Lower lobe of right lung (tissue), 2 donors: ENCODE results near the gene CWC22. TPM values are rescaled to one million over a fixed set of nuclear protein-coding genes. Genes with fewer than 3 reads are reported as not detected.

Experiments used
- ATAC-seq, 2 donors: fragments of 200-7000 bp; cut with Tn5 transposase; one replicate each; pipeline ENCODE4 v1.9.1; 2020 to 2022; ENCODE audit warnings: mild to moderate bottlenecking in 2 of 2, moderate library complexity in 2 of 2
- DNase-seq: peaks from one replicate; pipeline ENCODE4 v3.0.0-alpha.2; 2020
- H3K27ac ChIP-seq: fragments of 200-600 bp; one replicate; pipeline ENCODE4 v1.8.0; 2022
- H3K27me3 ChIP-seq: fragments of 200-600 bp; one replicate; pipeline ENCODE4 v1.8.0; 2022; ENCODE audit warnings: low read depth
- H3K36me3 ChIP-seq: fragments of 200-600 bp; one replicate; pipeline ENCODE4 v1.8.0; 2022; ENCODE audit warnings: mild to moderate bottlenecking
- H3K4me1 ChIP-seq: fragments of 200-600 bp; one replicate; pipeline ENCODE4 v1.8.0; 2022
- H3K4me3 ChIP-seq: fragments of 200-600 bp; one replicate; pipeline ENCODE4 v1.8.0; 2022; ENCODE audit warnings: mild to moderate bottlenecking
- H3K9me3 ChIP-seq: fragments of 200-600 bp; one replicate; pipeline ENCODE4 v1.8.0; 2022
- CTCF ChIP-seq: fragments of 200-600 bp; IDR thresholded peaks from one replicate; pipeline ENCODE4 v1.8.0; 2022; ENCODE audit warnings: antibody characterized with exemption, mild to moderate bottlenecking
- intact Hi-C: fragments of 100-400 bp; cut with DNase I; formaldehyde crosslinking; loops from one replicate; pipeline ENCODE4 v1.11.0; 2022
- total RNA-seq: library from RNA; stranded (reverse); fragmentation: NEBNext Ultra II Directional; extraction: Animal tissue kit (Norgen Biotek cat#: 25700); gene quantifications from one replicate; pipeline ENCODE4 v1.2.1, GENCODE V29; 2021
- donor health status: DM: no; HTN: yes; CAD: no; lungs with severe emphysema.

CWC22 gene
- total RNA-seq, 1 donor from 2014 or later, result 17.5 TPM

GRCh38 chr2:179909845-179910734 is 97.0 kb downstream of the CWC22 start:
- no peak for TF ChIP-seq CTCF
- Histone ChIP-seq H3K9me3 (no peaks in the 10 kb centered on the region), H3K27ac (no peak overlapping the region), H3K27me3 (no peaks in the 10 kb centered on the region), H3K4me1 (no peaks in the 10 kb centered on the region), H3K4me3 (no peak overlapping the region), H3K36me3 (no peaks in the 10 kb centered on the region)
- ATAC-seq (no peak), DNase-seq (no peak)
- intact Hi-C loops, result no loop called here

- H3K4me3 ChIP-seq, result no peak overlapping the region
- no peak for TF ChIP-seq CTCF
- no peak overlapping the region for H3K27ac ChIP-seq
- H3K36me3 ChIP-seq, result no peaks in the 10 kb centered on the region
- no peaks in the 10 kb centered on the region for H3K9me3 ChIP-seq
- intact Hi-C loops, result no loop called here
- no peaks in the 10 kb centered on the region for H3K4me1 ChIP-seq
- ATAC-seq (no peak), DNase-seq (no peak)
- no peaks in the 10 kb centered on the region for H3K27me3 ChIP-seq
These were observed 106.4 kb downstream of the CWC22 start for GRCh38 chr2:179900655-179901054.

- DNase-seq (no peak), ATAC-seq (no peak)
- TF ChIP-seq CTCF, result no peak
- Histone ChIP-seq H3K36me3 (no peaks in the 10 kb centered on the region), H3K4me1 (no peaks in the 10 kb centered on the region), H3K9me3 (no peaks in the 10 kb centered on the region), H3K4me3 (no peak overlapping the region), H3K27ac (no peak overlapping the region), H3K27me3 (no peaks in the 10 kb centered on the region)
- intact Hi-C loops, result no loop called here
These were observed 107.4 kb downstream of the CWC22 start for GRCh38 chr2:179899666-179900065.

- Histone ChIP-seq H3K27me3 (no peaks in the 10 kb centered on the region), H3K27ac (no peak overlapping the region), H3K4me1 (no peaks in the 10 kb centered on the region), H3K9me3 (no peaks in the 10 kb centered on the region), H3K36me3 (no peaks in the 10 kb centered on the region), H3K4me3 (no peak overlapping the region)
- DNase-seq (no peak), ATAC-seq (no peak)
- TF ChIP-seq CTCF, result no peak
- intact Hi-C loops, result no loop called here
These were observed 108.2 kb downstream of the CWC22 start for GRCh38 chr2:179898873-179899272.

Other genes with a start within 250 kb of the CWC22 start
- 63.2 TPM for gene ZNF385B, start 145.7 kb downstream of the CWC22 start, total RNA-seq